ENCODE measurements around the gene COL4A4. TPM values are rescaled to one million over a fixed set of nuclear protein-coding genes. Genes with fewer than 3 reads are reported as not detected.
A peak's percentile ranks its signal among the peaks of the same experiment; 100 is the strongest.

COL4A4 gene
- total and polyA plus RNA-seq, 2 donors (not counting 1 experiment from before 2014, with no cell fraction given) = 6.2 to 30.2 TPM

DNA sequence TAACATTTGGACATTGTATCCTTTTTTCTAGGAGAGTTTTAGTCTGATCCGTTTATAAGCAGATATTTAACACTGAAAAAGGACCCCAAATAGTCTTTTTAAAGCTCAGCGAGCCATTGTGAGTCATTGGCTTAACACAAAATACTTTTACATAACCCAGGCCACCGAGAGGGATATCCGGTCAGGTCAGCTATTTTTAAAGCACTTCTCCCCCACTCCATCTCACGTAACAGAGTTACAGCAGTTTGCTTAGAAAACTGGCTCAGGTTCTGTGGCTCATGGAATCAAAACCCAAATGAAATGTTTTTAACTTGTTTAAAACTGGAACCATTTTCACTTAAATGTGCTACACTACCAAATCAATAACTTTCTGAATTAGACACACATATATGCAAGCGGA lies 24.3 kb upstream of the COL4A4 start:
- no peaks in the 10 kb centered on the region for H3K79me2 ChIP-seq (ENCODE audit: control insufficient read depth, insufficient read depth, low read length)
- TF ChIP-seq EZH2 (IDR thresholded peaks at IDR 0.05; ENCODE audit: borderline replicate concordance, insufficient read depth, low read depth, low read length, poor library complexity, severe bottlenecking) = no peak
- TF ChIP-seq, protein P1, sequence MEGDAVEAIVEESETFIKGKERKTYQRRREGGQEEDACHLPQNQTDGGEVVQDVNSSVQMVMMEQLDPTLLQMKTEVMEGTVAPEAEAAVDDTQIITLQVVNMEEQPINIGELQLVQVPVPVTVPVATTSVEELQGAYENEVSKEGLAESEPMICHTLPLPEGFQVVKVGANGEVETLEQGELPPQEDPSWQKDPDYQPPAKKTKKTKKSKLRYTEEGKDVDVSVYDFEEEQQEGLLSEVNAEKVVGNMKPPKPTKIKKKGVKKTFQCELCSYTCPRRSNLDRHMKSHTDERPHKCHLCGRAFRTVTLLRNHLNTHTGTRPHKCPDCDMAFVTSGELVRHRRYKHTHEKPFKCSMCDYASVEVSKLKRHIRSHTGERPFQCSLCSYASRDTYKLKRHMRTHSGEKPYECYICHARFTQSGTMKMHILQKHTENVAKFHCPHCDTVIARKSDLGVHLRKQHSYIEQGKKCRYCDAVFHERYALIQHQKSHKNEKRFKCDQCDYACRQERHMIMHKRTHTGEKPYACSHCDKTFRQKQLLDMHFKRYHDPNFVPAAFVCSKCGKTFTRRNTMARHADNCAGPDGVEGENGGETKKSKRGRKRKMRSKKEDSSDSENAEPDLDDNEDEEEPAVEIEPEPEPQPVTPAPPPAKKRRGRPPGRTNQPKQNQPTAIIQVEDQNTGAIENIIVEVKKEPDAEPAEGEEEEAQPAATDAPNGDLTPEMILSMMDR (IDR thresholded peaks at IDR 0.05) = no peak
- DNase-seq (no peak), ATAC-seq (ENCODE audit: low read depth) (no peak)
- ChIA-PET POLR2A (no interaction called here), CTCF (no interaction called here)
- H3K4me1 ChIP-seq (ENCODE audit: control insufficient read depth in 2 of 2, insufficient read depth in 2 of 2, low read length in 2 of 2) = peaks cover 0 to 5% of the 10 kb centered on the region in 2 donors
- H3K9me3 Mint-ChIP-seq (ENCODE audit: insufficient read depth) = no peaks in the 10 kb centered on the region
- no peak overlapping the region for H2AFZ ChIP-seq (ENCODE audit: insufficient read depth, low read depth, low read length, poor library complexity, severe bottlenecking)
- no peaks in the 10 kb centered on the region for H3K36me3 ChIP-seq (replicated peaks in 1 of 2; ENCODE audit: control extremely low read depth in 1 of 2, control insufficient read depth in 1 of 2, extremely low read depth in 1 of 2, insufficient read depth in 2 of 2, low read length in 1 of 2)
- H4K20me1 ChIP-seq (ENCODE audit: control insufficient read depth, insufficient read depth, low read length, poor library complexity, severe bottlenecking) = no peaks in the 10 kb centered on the region
- H3K27me3 Mint-ChIP-seq = no peaks in the 10 kb centered on the region
- H3K9me3 ChIP-seq (ENCODE audit: control extremely low read depth in 1 of 3, control insufficient read depth in 2 of 3, insufficient read depth in 1 of 3, low read length in 2 of 3) = no peaks in the 10 kb centered on the region
- no peak overlapping the region for H3K27ac ChIP-seq (ENCODE audit: low read length in 2 of 2)
- no peak overlapping the region for H3K4me2 ChIP-seq (replicated peaks; ENCODE audit: low read depth, low read length, poor library complexity, severe bottlenecking)
- 50% methylated on average over 5 of the region's 6 CpGs for WGBS (ENCODE audit: insufficient coverage)
- H3K4me3 ChIP-seq (ENCODE audit: control extremely low read depth in 1 of 5, extremely low read depth in 1 of 5, insufficient read depth in 1 of 5, low read depth in 2 of 5, low read length in 4 of 5) = no peak overlapping the region
- intact Hi-C loops (cut with micrococcal nuclease) = no loop called here
- no peak overlapping the region for H3K27ac Mint-ChIP-seq
- H3K9ac ChIP-seq (ENCODE audit: low read length) = no peak overlapping the region
- H3K4me3 Mint-ChIP-seq = no peak overlapping the region
- peaks cover 32% of the 10 kb centered on the region for H3K4me1 Mint-ChIP-seq
- H3K27me3 ChIP-seq (replicated peaks in 1 of 4; ENCODE audit: control extremely low read depth in 1 of 4, control insufficient read depth in 3 of 4, insufficient read depth in 4 of 4, low read length in 3 of 4) = no peaks in the 10 kb centered on the region

DNA sequence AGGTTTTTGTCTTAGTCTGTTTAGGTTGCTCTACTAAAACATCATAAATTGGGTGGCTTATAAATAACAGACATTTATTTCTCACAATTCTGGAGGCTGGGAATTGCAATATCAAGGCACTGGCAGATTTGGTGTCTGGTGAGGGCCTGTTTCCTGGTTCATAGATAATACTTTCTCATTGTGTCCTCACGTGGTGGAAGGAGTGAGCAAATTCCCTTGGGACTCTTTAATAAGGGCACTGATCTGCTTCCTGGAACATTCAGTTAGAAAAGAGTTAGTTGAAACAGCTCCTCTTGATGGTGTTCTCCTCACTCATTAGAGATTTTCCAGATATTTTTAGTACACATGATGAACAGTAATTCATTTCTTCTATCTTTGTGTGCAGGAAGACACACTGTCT lies 22.7 kb upstream of the COL4A4 start:
- intact Hi-C loops (cut with micrococcal nuclease) = no loop called here
- no peaks in the 10 kb centered on the region for H3K27me3 Mint-ChIP-seq
- Histone ChIP-seq H3K27me3 (replicated peaks in 1 of 4; ENCODE audit: control extremely low read depth in 1 of 4, control insufficient read depth in 3 of 4, insufficient read depth in 4 of 4, low read length in 3 of 4) (no peaks in the 10 kb centered on the region), H3K36me3 (replicated peaks in 1 of 2; ENCODE audit: control extremely low read depth in 1 of 2, control insufficient read depth in 1 of 2, extremely low read depth in 1 of 2, insufficient read depth in 2 of 2, low read length in 1 of 2) (no peaks in the 10 kb centered on the region), H2AFZ (ENCODE audit: insufficient read depth, low read depth, low read length, poor library complexity, severe bottlenecking) (no peak overlapping the region), H4K20me1 (ENCODE audit: control insufficient read depth, insufficient read depth, low read length, poor library complexity, severe bottlenecking) (no peaks in the 10 kb centered on the region), H3K4me2 (replicated peaks; ENCODE audit: low read depth, low read length, poor library complexity, severe bottlenecking) (no peak overlapping the region), H3K4me1 (ENCODE audit: control insufficient read depth in 2 of 2, insufficient read depth in 2 of 2, low read length in 2 of 2) (peaks cover 0 to 5% of the 10 kb centered on the region in 2 donors), H3K27ac (ENCODE audit: low read length in 2 of 2) (no peak overlapping the region), H3K9me3 (ENCODE audit: control extremely low read depth in 1 of 3, control insufficient read depth in 2 of 3, insufficient read depth in 1 of 3, low read length in 2 of 3) (no peaks in the 10 kb centered on the region), H3K9ac (ENCODE audit: low read length) (no peak overlapping the region), H3K4me3 (ENCODE audit: control extremely low read depth in 1 of 5, extremely low read depth in 1 of 5, insufficient read depth in 1 of 5, low read depth in 2 of 5, low read length in 4 of 5) (no peak overlapping the region), H3K79me2 (ENCODE audit: control insufficient read depth, insufficient read depth, low read length) (no peaks in the 10 kb centered on the region)
- H3K4me3 Mint-ChIP-seq = no peak overlapping the region
- H3K4me1 Mint-ChIP-seq = peaks cover 30% of the 10 kb centered on the region
- peak; percentile 12 for DNase-seq
- no peaks in the 10 kb centered on the region for H3K9me3 Mint-ChIP-seq (ENCODE audit: insufficient read depth)
- CTCF ChIA-PET = interaction anchor here (2.0 kb wide), 1 partner anchor 52 kb away, joined by 7 read pairs; no protein-coding TSS in a partner anchor
- peak; percentile 61 for ATAC-seq (ENCODE audit: low read depth)
- no CpG with 5 or more reads among the region's 1 CpG for WGBS (ENCODE audit: insufficient coverage)
- no peak overlapping the region for H3K27ac Mint-ChIP-seq
- TF ChIP-seq EZH2 (IDR thresholded peaks at IDR 0.05; ENCODE audit: borderline replicate concordance, insufficient read depth, low read depth, low read length, poor library complexity, severe bottlenecking) = no peak
- TF ChIP-seq, protein P1 (IDR thresholded peaks at IDR 0.05) = no peak
- POLR2A ChIA-PET = no interaction called here

Measured in B cell (primary cell).